Eye (tissue), 1 donor: Measurements from ENCODE around the gene PLEKHN1.
A peak's percentile ranks its signal among the peaks of the same experiment; 100 is the strongest.
"Not testable (repeated sequence)": the region's sequence is repeated elsewhere in the genome, so short reads cannot be mapped to it uniquely, and the experiment has no call there.

ENCODE experiments used
- DNase-seq: peaks from one replicate; pipeline ENCODE4 v3.0.0-alpha.2; 2015

The PLEKHN1 gene

GRCh38 chr1:975896-976683, 9.8 kb downstream of the PLEKHN1 start:
- DNase-seq = peak; percentile 92

GRCh38 chr1:976791-977190, 10.5 kb downstream of the PLEKHN1 start:
- DNase-seq = not testable (repeated sequence)

GRCh38 chr1:978069-978834, 12.0 kb downstream of the PLEKHN1 start:
- no peak for DNase-seq

- no peak for DNase-seq
These were observed 12.8 kb downstream of the PLEKHN1 start for GRCh38 chr1:978835-979743.

- DNase-seq = no peak
These were observed 13.4 kb downstream of the PLEKHN1 start for GRCh38 chr1:979744-980072.

GRCh38 chr1:980137-980571, 13.9 kb downstream of the PLEKHN1 start:
- no peak for DNase-seq

DNA sequence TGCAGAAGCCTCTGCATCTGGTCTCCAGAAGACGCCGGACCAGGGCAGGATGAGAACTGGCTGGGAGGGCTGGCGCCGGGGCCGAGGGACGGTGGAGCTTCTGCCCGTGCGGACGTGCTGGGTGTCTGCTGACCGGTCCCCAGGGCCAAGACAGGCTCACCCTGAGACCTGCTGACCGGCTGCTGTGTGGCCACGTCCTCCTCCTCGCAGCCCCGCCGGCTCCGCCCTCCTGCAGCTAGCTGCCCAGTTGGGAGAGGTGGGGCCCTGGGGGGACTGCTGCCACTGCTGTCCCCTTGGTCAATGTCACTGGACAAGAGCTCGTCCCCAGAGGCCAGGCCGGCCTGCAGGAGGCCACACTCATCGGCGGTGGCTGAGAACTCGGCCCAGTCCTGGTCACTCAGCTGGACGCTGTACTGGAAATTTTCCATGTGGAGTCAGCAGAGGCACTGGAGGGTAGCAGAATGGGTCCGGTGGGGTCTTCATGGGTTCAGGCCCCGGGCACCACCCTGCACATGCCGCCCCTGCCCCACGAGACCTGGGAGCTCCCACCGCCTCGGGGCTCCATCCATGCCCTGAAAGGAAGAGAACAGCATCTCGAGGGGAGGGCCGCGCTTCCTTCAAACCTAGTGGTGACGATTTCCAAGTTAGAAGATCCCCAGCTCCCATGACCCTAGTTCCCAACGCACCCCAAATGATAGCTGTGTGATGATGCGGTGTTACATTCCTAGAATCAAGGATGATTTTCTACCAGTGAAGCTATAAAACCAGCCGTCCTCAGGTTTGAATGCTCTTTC, 14.5 kb downstream of the PLEKHN1 start:
- no peak for DNase-seq

GRCh38 chr1:981491-981954, 15.2 kb downstream of the PLEKHN1 start:
- DNase-seq = no peak

DNA sequence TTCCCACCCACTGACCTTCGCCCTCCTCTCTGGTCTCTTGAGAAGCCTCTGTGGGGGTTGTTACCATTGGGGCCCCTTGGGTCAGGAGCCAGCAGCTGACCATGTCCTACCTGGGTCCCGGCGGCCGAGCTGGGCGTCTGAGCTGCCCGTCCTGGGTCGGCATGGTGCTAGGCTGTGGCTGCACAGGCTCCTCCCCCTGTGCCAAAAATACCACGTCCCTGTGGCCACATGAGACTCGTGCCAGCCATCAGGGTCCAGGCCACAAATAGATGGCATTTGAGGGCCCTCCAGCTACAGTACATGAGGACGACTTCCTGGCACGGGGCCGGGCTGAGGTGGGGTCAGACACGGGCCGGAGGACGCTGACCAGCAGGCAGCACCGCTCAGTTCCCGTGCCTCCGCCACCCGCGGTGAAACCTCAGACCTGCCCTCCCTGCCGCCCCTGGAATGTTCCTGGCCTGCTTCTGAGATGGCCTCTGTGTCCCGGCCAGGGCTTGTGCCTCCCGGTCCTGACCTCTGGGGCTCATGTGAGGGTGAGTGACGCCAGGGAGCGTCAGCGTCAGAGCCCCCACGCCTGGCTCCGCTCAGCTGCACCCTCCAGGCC, 15.8 kb downstream of the PLEKHN1 start, which contains the start of gene PERM1:
Gene PERM1 (minus strand): TSS at position 139 of the 604 bp plus-strand sequence. CDS start 1,064 bp downstream, outside the sequence.
- no peak for DNase-seq

DNA sequence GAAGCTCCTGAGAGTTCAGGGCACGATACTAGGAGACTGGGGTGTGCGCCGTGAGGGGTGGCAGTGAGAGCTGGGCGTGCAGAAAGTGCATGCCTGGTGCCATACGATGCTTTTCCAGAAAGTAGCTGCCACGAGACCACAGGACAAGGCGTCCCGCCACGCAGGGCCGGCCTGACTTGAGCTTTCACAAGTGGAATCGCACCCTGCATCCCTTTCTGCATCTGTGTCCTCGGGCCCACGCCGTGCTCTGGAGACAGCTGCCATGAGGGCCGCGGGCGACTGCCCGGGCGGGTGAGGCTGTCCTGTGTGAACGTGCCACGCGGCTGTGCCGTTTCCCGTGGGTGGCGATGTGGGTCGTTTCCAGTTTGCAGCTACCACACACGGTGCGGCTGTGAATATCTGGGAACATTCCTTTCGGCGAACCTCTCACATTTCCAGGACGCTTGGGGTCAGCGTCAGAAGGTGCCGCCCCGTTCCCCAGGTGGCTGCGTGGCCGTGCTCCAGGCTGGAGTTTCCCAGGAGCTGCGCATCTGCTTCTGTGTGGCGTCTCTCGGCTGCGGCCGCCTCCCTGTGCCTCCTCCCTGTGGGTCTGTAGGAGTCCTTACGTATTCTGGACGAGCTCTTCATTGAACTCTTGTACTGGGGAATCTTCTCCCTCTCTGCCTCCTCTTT, 16.6 kb downstream of the PLEKHN1 start:
- no peak for DNase-seq

- DNase-seq = peak; percentile 68
These were observed 17.7 kb downstream of the PLEKHN1 start for GRCh38 chr1:983798-984475.

GRCh38 chr1:984476-984814, 18.2 kb downstream of the PLEKHN1 start:
- no peak for DNase-seq

GRCh38 chr1:985126-985525, 18.8 kb downstream of the PLEKHN1 start:
- DNase-seq = no peak

DNA sequence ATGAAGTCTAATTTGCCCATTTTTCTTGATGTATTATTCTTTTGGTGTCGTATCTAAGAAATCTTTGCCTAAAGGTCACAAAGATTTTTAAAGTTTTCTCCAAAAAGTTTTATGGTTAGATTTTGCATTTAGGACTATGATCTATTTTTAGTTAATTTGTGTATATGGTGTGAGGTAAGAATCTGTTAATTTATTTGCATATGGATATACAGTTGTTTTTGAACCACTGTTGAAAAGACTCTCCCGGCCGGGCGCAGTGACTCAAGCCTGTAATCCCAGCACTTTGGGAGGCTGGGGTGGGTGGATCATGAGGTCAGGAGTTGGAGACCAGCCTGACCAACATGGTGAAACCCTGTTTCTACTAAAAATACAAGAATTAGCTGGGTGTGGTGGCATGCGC, 21.8 kb downstream of the PLEKHN1 start:
- not testable (repeated sequence) for DNase-seq

DNA sequence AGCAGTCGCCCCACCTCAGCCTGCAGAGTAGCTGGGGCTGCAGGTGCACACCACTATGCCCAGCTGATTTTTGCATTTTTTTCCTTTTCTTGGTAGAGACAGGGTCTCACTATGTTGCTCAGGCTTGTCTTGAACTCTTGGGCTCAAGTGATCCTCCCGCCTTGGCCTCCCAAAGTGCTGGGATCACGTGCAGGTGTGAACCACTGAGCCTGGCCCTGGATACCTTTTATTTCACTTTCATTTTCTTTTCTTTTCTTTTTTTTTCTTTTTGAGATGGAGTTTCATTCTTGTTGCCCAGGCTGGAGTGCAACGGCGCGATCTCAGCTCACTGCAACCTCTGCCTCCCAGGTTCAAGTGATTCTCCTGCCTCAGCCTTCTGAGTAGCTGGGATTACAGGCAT, 25.0 kb downstream of the PLEKHN1 start:
- DNase-seq = not testable (repeated sequence)

DNA sequence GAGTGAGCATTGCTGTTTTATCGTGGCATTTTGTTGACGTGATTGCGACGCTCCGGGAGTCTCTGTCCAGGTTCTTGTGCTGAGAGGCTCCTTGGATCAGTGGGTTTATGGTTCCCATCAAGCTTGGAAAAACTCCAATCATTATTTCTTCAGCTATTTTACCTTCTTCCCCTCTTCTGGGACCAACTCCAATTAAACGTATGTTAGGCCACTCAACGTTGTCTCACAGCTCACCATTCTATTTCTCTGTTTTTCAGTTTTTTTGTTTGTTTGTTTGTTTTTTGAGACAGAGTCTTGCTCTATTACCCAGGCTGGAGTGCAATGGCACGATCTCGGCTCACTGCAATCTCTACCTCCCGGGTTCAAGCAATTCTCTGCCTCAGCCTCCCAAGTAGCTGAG, 25.6 kb downstream of the PLEKHN1 start:
- no peak for DNase-seq

- no peak for DNase-seq
These were observed 26.1 kb downstream of the PLEKHN1 start for GRCh38 chr1:992362-992761.

DNA sequence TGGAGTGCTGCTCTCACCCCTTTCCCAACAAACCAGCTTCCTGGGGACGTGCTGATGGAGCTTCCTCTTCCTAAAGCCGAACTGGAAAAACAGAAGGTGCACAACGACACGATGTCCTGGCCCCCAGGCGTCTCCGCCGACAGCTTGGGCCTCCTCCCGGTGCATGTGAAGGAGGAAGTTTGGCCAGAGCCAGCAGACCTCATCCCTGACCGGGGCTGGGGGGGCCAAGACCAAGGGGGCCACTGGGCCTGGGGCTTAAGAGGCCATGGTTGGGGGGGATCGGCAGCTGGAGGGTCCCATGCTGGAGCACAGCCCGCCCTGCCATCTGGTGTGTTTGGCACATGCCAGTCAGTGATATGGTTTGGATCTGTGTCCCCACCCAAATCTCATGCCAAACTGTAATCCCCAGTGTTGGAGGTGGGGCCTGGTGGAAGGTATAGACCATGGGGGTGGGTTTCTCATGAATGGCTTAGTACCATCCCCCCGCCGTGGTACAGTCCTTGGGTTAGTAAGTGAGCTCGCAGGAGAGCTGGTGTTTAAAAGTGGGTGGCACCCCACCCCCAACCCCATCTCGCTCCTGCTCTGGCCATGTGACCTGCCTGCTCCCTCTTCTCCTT, 27.2 kb downstream of the PLEKHN1 start:
- no peak for DNase-seq

GRCh38 chr1:994546-994945, 28.3 kb downstream of the PLEKHN1 start:
- DNase-seq = not testable (repeated sequence)
